Ramos (cell line): ENCODE results near the gene SLC16A12.
"Not testable (repeated sequence)": the region's sequence is repeated elsewhere in the genome, so short reads cannot be mapped to it uniquely, and the experiment has no call there.

Source experiments
- in situ Hi-C: fragments of 300-500 bp; cut with MboI; formaldehyde crosslinking; loops from one replicate; pipeline ENCODE4 v1.14.3; 2022; ENCODE audit warnings: low sequenced_read_pairs; ENCODE audit not compliant: unreplicated experiment

Gene SLC16A12

GRCh38 chr10:89475591-89475998, 59.8 kb downstream of the SLC16A12 start:
- in situ Hi-C loops, result no loop called here

DNA sequence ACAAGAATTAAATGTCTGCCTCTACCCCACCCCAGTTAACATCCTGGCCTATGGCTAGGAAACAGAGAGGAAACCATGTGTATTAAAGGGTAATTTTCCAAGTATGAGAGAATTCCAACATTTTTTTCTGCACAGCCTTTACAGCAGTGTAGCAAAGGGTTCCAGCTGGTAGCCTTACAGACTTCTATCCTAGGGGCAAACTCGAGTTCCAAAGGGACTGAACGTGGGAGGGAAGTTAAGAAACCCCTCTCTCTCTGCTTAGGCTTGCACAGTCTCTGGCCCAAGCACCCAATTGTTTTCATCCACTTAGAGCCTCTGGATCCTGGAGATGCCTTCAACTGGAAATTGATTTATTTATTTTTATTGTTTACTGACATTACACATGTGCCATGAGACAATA, 60.3 kb downstream of the SLC16A12 start:
- in situ Hi-C loops, result no loop called here

GRCh38 chr10:89474452-89474851, 60.9 kb downstream of the SLC16A12 start:
- in situ Hi-C loops, result no loop called here

- in situ Hi-C loops, result no loop called here
Observed at GRCh38 chr10:89471110-89471809, 64.1 kb downstream of the SLC16A12 start.

GRCh38 chr10:89470628-89471027, 64.8 kb downstream of the SLC16A12 start:
- in situ Hi-C loops, result no loop called here

DNA sequence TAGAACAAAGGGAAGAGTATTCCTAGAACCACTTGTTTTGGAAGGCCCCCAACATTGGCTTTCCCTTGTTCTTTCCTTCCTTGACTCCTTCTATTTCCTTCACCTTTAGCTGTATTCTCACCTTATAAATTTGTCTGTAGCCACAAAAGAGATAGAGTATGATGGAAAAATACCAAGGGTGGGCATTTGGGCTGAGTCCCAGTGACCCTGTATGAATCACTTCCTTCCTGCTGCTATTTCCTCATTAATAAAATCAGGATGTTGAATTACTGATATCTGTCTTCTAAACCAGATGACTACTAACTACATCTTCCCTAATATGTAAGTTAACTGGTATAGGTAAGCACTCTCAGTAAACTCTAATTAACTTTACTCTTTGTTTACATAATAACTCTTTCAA, 65.9 kb downstream of the SLC16A12 start:
- in situ Hi-C loops, result no loop called here

GRCh38 chr10:89468191-89468965, 67.0 kb downstream of the SLC16A12 start:
- in situ Hi-C loops, result no loop called here

GRCh38 chr10:89466599-89467035, 68.8 kb downstream of the SLC16A12 start:
- in situ Hi-C loops, result no loop called here

GRCh38 chr10:89465196-89465595, 70.2 kb downstream of the SLC16A12 start:
- in situ Hi-C loops, result no loop called here

- in situ Hi-C loops, result no loop called here
Observed at GRCh38 chr10:89463846-89464537, 71.4 kb downstream of the SLC16A12 start.

DNA sequence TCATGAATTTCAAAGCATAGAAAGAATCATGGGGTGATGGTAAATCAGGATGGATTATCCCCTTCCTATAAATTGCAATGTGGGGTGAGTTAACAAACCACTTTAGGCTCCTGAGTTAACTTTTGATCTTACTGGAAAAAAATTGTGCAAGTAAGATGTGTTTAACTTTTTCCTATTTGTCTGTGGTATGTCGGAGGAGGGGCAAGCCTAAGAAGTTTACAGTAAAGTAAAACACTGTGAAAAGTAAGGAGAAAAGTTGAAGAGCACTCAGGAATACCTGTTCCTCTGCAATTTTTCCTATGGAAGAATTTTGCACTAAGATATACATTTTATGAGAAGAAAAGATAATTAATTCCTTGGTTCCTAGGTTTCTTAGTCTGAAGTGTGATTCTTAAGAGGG, 76.6 kb downstream of the SLC16A12 start:
- in situ Hi-C loops, result no loop called here

DNA sequence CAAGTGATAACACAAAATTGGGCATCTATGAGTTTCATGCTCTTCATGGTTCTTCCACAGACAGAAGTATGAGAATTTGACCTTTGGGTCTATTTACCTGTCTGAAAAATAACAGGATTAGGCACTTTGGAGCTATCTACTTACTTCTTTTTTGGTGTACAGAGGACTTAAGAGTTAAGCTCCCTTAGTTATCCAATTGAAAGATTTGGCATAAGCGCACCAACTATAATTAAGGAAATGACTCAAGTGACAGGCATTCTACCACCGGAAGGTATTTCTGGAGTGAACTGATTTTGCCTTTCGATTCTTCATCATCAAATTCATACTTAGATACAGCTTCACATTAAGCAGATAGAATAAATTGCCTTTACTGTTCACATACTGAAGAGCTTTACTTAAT, 77.1 kb downstream of the SLC16A12 start:
- in situ Hi-C loops, result no loop called here

DNA sequence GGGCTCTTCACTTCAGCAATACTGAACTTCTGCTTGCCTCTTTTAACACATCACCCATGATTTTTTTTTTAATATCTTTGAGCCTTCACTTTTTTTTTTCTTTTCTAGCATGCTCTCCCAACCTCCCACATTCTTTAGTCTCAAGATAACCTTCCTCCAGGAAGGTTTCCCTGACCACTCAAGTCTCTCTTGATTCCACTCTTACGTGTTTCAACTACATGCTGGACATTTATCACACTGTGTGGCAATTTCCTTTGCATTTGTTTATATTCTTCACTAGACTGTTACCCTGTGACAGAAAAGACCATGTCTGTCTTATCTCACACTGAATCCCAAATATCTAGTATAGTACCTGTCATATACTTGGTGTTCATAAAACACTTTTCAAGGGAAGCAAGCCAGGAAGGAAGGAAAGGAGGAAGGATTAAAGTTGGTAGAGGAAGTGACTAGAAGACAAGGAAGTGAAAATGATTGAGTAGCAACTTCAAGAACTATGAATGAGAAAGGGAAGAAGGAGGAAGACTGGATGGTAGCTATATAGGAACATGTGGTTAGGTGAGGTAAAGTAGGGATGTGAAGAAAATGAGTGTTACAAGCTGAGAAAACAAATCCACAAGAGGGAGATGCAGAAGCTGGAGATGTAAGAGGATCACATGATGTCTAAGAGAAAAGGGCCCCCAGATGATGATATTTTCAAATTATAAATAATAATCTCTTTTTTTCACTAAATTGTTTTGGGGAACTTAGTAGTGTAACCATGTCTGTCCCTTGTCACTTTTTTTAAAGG, 80.6 kb downstream of the SLC16A12 start:
- in situ Hi-C loops, result no loop called here

GRCh38 chr10:89452193-89452592, 83.2 kb downstream of the SLC16A12 start:
- in situ Hi-C loops, result no loop called here

DNA sequence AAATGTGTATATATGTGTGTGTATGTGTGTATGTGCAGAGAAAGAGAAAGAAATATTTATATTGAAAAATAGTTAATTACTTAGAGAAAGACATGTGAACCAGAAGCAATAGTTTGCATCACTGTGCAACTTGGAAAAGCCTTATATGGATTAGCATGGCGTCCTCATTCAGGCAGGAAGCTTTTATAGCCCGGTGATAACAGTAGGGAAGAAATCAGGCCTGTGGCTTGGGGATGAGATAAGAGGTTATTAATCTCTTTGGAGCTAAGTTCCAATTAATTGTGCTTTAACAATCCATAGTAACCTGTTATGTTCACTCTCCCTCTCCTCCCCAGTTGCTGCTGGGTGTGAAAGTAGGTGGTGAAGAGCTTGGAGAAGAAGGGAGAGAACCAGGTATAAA, 84.5 kb downstream of the SLC16A12 start:
- in situ Hi-C loops, result no loop called here

DNA sequence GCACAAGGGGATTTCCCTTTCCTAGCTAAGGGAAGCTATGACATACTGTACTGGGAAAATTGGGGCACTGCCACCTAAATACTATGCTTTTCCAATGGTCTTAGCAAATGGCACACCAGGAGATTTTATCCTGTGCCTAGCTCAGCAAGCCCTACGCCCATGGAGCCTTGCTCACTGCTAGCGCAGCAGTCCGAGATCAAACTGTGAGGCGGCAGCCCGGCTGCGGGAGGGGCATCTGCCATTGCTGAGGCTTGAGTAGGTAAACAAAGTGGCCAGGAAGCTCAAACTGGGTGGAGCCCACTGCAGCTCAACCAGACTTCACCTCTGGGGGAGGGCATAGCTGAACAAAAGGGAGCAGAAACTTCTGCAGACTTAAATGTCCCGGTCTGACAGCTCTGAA, 90.6 kb downstream of the SLC16A12 start:
- in situ Hi-C loops, result not testable (repeated sequence)

- in situ Hi-C loops, result no loop called here
Observed at GRCh38 chr10:89442289-89442688, 93.1 kb downstream of the SLC16A12 start.

DNA sequence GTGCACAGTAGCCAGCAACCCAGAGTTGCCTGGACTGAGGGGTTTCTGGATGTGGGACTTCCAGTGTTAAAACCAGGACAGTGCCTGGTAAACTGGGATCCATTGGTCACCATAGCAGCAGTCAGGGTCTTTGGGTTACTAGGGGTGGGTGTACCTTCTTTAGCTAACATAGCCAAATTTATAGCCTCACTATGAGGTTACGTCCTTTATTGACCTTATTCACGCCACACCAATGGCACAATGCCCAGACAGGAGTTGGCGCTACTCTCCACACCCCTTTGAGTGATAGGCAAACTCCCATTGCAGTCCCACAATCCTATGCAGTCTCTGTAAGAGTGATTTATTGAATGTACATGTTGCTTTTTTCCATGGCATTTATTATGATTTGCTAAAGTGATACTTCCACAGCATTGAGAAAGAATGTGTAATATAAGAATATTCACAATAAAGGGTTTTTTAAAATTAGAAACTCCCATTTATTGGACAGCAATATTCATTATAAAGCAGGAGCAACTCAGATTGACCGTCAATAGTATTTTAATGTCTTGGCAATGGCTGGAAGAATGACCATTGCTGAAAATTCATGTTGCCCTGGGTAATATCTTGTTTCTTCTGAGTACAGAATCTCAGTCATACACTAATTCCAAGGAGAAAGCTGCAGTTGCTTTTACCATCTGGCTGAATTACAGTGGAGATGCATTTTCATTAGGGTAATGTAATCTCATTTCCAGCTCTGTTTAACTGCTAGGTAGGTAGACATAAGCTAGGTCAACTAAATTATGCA, 95.0 kb downstream of the SLC16A12 start:
- in situ Hi-C loops, result no loop called here

GRCh38 chr10:89438525-89438924, 96.9 kb downstream of the SLC16A12 start:
- in situ Hi-C loops, result no loop called here

GRCh38 chr10:89431977-89432376, 103.4 kb downstream of the SLC16A12 start:
- in situ Hi-C loops, result no loop called here
